ENCODE data around the gene GDA. TPM values are rescaled to one million over a fixed set of nuclear protein-coding genes. Genes with fewer than 3 reads are reported as not detected.

GDA gene
- 0.22 to 0.48 TPM (median 0.33 TPM) in 3 replicates for total RNA-seq
- long read RNA-seq, result 0 reads

GRCh38 chr9:72149231-72149975, at the start of gene GDA:
Gene GDA (plus strand): TSS chr9:72149440. CDS start chr9:72149560, 120 bp downstream.
- H3K9me3 Mint-ChIP-seq (ENCODE audit: low read depth), result no peaks in the 10 kb centered on the region

GRCh38 chr9:72102520-72102919, 46.7 kb upstream of the GDA start:
- Mint-ChIP-seq H3K9me3 (ENCODE audit: low read depth) (peaks cover 17% of the 10 kb centered on the region), H3K4me3 (ENCODE audit: unreplicated experiment) (no peak overlapping the region), H3K4me1 (ENCODE audit: low read depth) (no peaks in the 10 kb centered on the region), H3K27me3 (ENCODE audit: low read depth) (no peaks in the 10 kb centered on the region), H3K36me3 (ENCODE audit: low read depth) (no peaks in the 10 kb centered on the region), H3K27ac (ENCODE audit: unreplicated experiment) (no peak overlapping the region)
- TF ChIP-seq CTCF (IDR thresholded peaks at IDR 0.05), result no peak
- no peak for DNase-seq (ENCODE audit: low spot score)

More at GRCh38 chr9:72149231-72149975, at the start of gene GDA:
- Mint-ChIP-seq H3K4me3 (ENCODE audit: unreplicated experiment) (no peak within 1 kb of the TSS), H3K4me1 (ENCODE audit: low read depth) (no peaks in the 10 kb centered on the region), H3K36me3 (ENCODE audit: low read depth) (no peaks in the 10 kb centered on the region), H3K27me3 (ENCODE audit: low read depth) (peaks cover 8% of the 10 kb centered on the region), H3K27ac (ENCODE audit: unreplicated experiment) (no peak within 1 kb of the TSS)
- no peak for TF ChIP-seq CTCF (IDR thresholded peaks at IDR 0.05)
- DNase-seq (ENCODE audit: low spot score), result peak; percentile 87

GRCh38 chr9:72113056-72113455, 36.2 kb upstream of the GDA start:
- no peaks in the 10 kb centered on the region for H3K4me1 Mint-ChIP-seq (ENCODE audit: low read depth)
- TF ChIP-seq CTCF (IDR thresholded peaks at IDR 0.05), result no peak
- H3K4me3 Mint-ChIP-seq (ENCODE audit: unreplicated experiment), result no peak overlapping the region
- no peak overlapping the region for H3K27ac Mint-ChIP-seq (ENCODE audit: unreplicated experiment)
- no peaks in the 10 kb centered on the region for H3K27me3 Mint-ChIP-seq (ENCODE audit: low read depth)
- no peaks in the 10 kb centered on the region for H3K36me3 Mint-ChIP-seq (ENCODE audit: low read depth)
- H3K9me3 Mint-ChIP-seq (ENCODE audit: low read depth), result no peaks in the 10 kb centered on the region
- DNase-seq (ENCODE audit: low spot score), result no peak

- DNase-seq (ENCODE audit: low spot score), result no peak
Measured at GRCh38 chr9:72119853-72120252, 29.4 kb upstream of the GDA start.

GRCh38 chr9:72124947-72125346, 24.3 kb upstream of the GDA start:
- Mint-ChIP-seq H3K36me3 (ENCODE audit: low read depth) (no peaks in the 10 kb centered on the region), H3K4me3 (ENCODE audit: unreplicated experiment) (no peak overlapping the region), H3K9me3 (ENCODE audit: low read depth) (no peaks in the 10 kb centered on the region), H3K27ac (ENCODE audit: unreplicated experiment) (no peak overlapping the region), H3K4me1 (ENCODE audit: low read depth) (no peaks in the 10 kb centered on the region), H3K27me3 (ENCODE audit: low read depth) (no peaks in the 10 kb centered on the region)
- TF ChIP-seq CTCF (IDR thresholded peaks at IDR 0.05), result no peak
- DNase-seq (ENCODE audit: low spot score), result no peak

More at GRCh38 chr9:72119853-72120252, 29.4 kb upstream of the GDA start:
- Mint-ChIP-seq H3K9me3 (ENCODE audit: low read depth) (no peaks in the 10 kb centered on the region), H3K27me3 (ENCODE audit: low read depth) (no peaks in the 10 kb centered on the region), H3K4me1 (ENCODE audit: low read depth) (no peaks in the 10 kb centered on the region), H3K36me3 (ENCODE audit: low read depth) (no peaks in the 10 kb centered on the region), H3K4me3 (ENCODE audit: unreplicated experiment) (no peak overlapping the region), H3K27ac (ENCODE audit: unreplicated experiment) (no peak overlapping the region)
- TF ChIP-seq CTCF (IDR thresholded peaks at IDR 0.05), result no peak
